ENCODE results near the gene FAM193B.

Gene FAM193B

DNA sequence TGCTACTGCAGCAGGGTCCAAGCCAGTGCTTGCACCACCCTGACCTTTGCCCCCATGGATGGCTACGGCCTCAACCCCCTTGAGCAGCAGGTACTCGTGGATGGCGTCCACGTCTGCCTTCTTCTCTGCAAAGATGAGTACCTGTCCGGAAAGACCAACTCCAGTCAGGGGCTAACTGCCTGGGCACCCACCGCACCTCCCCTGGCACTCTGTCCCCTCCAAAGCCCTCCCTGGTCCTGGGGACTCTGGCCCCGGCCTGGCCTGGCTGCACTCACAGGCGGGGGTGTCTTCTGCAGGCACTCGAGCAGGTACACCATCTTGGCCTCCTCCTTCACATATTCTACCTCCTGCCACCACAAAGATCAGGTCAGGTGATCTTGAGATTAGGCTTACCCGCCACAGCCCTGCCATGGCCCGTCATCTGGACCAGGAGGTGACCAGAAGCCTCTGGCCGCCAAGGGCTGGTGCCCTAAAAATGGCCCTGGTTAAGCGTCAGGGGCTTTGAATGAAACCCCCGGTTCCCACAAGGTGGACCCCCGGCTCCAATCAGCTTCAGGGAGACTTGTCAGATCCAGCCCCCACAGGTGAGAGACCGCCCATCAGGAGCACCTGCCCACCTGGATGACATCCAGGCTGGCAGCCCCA is 41.5 kb downstream of the FAM193B start:
- DNase-seq, result no peak

- DNase-seq, result no peak
Measured at GRCh38 chr5:177511796-177512675, 42.3 kb downstream of the FAM193B start.

GRCh38 chr5:177511181-177511580 is 43.2 kb downstream of the FAM193B start:
- no peak for DNase-seq

DNA sequence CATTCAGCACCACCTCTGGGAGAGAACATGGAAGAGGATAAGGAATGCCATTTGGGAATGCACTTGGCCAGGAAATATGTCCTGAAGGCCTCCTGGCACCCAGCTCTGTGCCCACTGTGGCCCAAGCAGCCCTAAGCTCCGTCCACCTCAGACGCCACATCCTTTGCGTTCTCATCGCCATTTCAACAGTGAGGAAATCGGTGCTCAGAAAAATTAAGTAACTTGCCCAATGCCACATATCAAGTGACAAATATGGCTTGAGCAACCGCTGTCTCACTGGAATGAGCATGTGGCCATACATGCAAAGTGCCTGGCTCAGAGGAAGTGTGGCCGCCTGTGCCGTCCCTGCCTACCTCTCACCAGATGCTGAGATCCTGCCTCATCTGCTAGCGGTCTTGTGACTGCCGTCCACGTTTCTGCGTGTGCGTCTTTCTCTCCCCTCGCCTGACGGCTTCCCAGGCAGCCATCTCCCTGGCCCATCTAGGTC is 43.8 kb downstream of the FAM193B start:
- no peak for DNase-seq

DNA sequence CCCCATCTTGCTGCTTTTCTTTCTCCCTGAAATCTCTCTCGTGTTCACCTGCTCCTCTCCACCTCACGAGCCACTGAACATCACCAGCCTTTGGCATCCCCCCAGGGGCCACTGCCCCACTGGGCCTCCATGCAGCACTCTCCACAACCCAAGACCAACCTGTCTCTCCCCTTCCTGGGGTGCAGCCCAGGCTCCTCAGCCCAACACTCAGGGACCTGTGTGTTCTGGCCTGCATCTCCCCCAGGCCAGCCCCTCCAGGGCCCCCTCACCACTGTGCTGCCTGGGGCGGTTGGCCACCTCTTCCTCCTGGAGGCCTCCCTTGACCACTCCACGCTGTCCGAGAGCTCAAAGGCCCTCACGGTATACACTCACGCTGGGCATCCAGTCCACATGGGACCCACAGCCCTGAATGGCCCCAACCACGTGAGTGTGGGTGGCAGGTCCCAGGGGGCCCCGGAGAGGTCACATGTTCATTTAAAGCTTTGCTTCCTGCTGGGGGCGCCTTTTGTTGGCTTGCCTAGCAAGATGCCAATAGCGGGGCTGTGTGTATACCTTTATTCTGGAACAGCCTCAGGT is 44.3 kb downstream of the FAM193B start:
- no peak for DNase-seq

GRCh38 chr5:177509381-177509951 is 44.9 kb downstream of the FAM193B start, which contains the start of gene DOK3:
Gene DOK3 (minus strand): TSS chr5:177509826. CDS start chr5:177509540, 286 bp downstream.
- no peak for DNase-seq

DNA sequence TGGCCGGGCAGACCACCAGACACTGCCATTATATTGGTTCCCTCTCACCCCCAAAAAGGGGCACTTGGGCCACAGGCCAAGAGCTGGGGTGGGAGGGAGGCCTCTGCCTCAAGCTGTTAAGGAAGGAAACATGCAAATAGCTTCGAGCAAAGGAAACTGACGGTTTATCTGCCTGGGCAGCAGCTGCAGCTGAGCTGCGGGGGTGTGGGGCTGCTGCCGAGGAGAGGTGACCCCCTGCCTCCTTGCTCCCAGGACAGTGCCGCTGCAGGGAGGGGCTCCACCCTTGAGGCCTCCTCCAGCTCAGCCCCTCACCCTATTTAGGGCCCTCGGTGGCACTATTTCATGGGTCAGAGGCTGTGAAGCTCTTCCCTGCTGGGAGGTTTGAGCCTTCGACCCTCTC is 45.5 kb downstream of the FAM193B start:
- no peak for DNase-seq

DNA sequence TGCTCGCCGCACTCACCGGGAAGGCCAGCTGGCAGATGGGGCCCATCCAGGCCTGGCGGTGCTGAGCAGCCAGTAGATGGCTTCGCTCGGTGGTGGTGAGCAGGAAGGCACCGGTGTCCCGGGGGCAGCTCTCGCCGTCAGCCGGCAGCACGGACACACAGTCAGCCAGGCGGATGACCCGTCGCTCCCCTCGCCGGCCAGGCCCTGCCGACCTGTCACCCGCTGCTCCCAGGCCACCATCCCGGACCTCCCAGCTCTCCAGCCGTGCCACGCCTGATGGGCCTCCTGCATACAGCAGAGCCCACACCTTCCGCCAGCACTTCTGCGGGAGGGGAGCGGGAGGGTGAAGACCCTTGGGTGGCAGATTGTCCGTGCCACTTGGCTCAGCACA is 46.1 kb downstream of the FAM193B start:
- no peak for DNase-seq

- no peak for DNase-seq
Measured at GRCh38 chr5:177507596-177508220, 46.7 kb downstream of the FAM193B start.

DNA sequence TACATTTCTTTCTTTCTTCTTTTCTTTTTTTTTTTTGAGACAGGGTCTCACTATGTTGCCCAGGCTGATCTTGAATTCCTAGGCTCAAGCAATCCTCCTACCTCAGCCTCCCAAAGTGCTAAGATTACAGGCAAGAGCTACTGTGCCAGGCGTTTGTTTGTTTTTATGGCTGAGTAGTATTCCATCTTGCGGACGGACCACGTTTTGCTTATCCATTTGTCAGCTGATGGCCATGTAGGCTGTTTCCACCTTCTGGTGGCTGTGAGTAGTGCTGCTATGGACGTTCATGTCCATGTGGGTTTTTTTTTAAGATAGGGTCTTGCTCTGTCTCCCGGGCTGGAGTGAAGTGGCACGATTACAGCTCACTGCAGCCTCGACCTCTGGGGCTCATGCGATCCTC is 47.2 kb downstream of the FAM193B start:
- DNase-seq, result no peak

DNA sequence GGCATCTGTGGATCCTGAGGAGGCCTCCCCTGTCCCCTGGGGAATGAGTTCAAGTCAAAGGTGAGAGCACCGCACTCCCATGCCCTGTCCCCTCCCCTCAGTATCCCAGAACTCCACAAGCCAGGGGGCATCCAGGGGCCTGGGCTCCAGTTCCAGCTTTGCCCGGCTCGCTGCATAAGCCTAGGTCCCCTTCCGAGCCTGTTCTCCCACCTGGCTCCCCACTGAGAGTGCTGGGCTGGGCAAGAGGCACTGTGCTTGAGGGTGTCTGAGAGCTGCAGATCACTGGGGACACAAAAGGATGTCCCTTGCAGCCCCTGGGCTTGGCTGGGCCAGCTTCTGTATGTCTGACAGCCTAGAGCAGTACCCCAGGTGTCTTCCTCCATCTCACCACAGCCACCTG is 49.3 kb downstream of the FAM193B start:
- DNase-seq, result no peak

GRCh38 chr5:177504086-177505056 is 50.0 kb downstream of the FAM193B start:
- no peak for DNase-seq

DNA sequence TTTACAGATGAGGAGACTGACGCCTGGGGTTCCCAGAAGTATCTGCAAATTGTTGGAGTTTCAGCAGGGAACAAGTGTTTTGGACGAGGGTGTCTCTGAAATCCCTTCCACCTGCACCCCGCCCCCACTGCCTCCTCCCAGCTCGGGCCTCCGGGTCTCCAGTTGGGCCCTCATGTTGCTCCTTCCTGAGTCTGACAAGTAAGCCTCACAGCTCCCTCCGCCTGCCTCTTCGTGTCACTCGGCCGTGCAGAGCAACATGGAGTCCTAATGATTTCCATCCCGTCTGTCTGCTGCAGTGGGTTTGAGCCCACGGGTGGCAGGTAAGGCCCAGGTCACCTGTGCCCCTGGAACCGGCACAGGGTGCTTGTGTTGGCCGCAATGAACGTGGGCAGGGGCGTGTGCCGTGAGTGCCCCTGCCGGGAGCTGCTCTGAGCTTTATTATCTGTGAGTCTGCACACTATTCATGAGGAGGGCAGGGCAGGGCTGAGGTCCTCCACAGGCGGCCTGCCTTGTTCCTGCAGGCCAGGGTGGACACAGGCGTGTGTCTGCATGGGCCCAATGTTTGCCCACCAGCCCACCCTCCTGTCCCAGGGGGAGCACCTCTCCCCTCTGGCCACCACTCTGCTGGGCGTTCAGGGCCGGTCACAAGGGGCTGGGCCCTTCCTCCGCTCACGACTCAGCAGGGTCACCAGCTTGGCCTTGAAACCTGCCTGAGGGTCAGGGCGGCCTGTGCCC is 50.8 kb downstream of the FAM193B start:
- DNase-seq, result no peak

DNA sequence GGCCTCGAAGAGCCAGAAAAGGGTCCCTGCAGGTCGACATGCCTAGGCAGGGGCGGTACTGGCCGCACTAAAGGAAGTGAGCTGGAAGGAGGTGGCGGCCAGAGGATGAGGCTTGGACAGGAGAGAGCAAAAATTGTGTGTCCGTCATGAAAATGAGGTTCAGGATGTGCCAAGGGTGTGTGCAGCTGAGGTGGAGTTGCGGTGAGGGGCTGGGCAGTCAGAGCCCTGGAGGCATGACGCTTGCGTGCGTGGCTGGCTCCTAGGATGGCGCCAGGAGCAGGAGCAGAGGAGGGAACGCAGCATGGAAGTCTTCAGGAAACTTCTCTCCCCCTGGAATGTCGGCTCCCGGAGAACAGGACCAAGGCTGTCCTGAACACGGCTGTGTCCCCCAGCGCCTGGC is 51.5 kb downstream of the FAM193B start:
- DNase-seq, result no peak

DNA sequence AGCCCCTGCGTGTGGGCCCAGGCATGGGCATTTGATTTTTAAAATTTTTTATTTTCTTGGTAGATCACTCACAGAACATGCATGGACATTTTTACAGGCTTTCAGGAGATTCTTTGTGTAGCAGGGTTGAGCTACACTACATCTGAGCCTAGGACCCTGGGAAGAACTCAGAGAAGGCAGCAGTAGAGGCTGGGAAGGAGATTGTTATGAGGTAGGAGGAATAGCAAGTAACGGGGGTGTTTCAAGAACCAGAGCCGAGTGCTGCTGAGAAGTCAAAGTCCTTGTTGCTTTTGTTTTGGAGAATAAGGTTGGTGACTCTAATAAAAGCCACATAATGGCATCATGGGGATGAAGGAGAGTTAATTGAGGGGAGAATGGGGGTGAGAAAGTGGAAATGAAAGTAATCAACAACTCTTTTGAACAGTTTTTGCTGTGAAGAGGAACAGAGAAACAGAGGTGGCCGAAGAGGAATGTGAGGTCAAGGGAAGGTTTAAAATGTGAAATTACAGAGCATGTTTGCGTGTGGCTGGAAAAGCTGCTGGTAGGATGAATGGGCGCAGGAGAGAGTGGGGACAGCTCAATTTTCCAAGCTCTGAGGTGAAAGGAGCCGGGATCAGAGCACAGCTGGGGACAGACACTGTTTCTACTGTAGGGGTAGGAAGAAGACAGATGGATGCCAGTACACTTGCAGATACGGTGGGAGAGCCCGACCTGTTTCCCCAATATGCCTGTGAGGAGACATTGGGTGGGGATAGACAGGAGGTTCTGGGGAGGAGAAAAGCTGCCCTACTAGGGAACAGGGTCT is 52.3 kb downstream of the FAM193B start:
- no peak for DNase-seq

GRCh38 chr5:177500685-177501522 is 53.5 kb downstream of the FAM193B start:
- DNase-seq, result peak; percentile 11 to 46

DNA sequence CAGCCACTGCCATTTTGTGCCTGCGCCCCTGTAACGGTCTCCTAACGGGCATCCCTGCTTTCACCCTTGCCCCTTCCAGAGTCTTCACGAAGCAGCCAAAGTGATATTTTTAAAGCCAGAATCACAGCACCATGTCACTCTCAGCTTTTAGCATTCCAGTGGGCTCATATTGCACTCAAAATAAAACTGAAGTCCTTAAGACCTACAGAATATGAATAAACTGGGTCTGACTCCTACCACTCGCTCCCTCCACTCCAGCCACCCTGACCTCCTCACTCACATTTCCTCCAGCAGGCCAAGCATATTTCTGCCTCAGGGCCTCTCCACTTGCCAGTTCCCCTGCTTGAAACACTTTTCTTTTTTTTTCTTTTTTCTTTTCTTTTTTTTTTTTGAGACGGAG is 54.5 kb downstream of the FAM193B start:
- no peak for DNase-seq

GRCh38 chr5:177498013-177498787 is 56.2 kb downstream of the FAM193B start:
- DNase-seq, result no peak

Data from cerebellar nuclear complex (tissue), 1 donor.